PC-3 (cell line): ENCODE data around the gene RIPOR3. TPM values are rescaled to one million over a fixed set of nuclear protein-coding genes. Genes with fewer than 3 reads are reported as not detected.

Source experiments
- ATAC-seq: fragments of 200-7000 bp; cut with Tn5 transposase; 2 replicates; pipeline ENCODE4 v1.9.1; 2020; ENCODE audit warnings: mild to moderate bottlenecking, moderate library complexity
- BruUV-seq: library from RNA; stranded (reverse); fragments of 400-500 nt; replicated peaks from 2 replicates; lab custom pipeline; 2021; lab: Mats Ljungman, UMichigan
- CTCF ChIA-PET: fragments of 300-600 bp; sonication (Branson Sonifier 250); formaldehyde crosslinking; loops from one replicate; lab custom pipeline; 2022; ENCODE audit warnings: antibody characterized with exemption; lab: Charles Lee
- POLR2A ChIA-PET: fragments of 300-600 bp; sonication (Branson Sonifier 250); formaldehyde crosslinking; loops from one replicate; lab custom pipeline; 2022; ENCODE audit warnings: antibody characterized with exemption; ENCODE audit not compliant: unreplicated experiment; lab: Charles Lee
- DNase-seq: peaks from one replicate; pipeline ENCODE4 v3.0.0-alpha.2; 2015
- H2AFZ ChIP-seq: fragments of 300-600 bp; sonication (generic); 2 replicates; pipeline ENCODE4 v1.6.0; 2016; ENCODE audit warnings: antibody characterized with exemption, low read length
- H3F3A ChIP-seq: fragments of 300-600 bp; sonication (generic); one replicate; pipeline ENCODE4 v1.6.0; 2017; ENCODE audit warnings: antibody characterized with exemption, low read length, control low read depth, mild to moderate bottlenecking; ENCODE audit not compliant: unreplicated experiment
- H3K27ac ChIP-seq: fragments of 300-600 bp; sonication (generic); 2 replicates; pipeline ENCODE4 v1.5.1; 2016; ENCODE audit warnings: mild to moderate bottlenecking, low read length
- H3K27me3 ChIP-seq: fragments of 300-600 bp; sonication (generic); 2 replicates; pipeline ENCODE4 v1.6.1; 2016; ENCODE audit warnings: low read length, mixed read lengths
- H3K36me3 ChIP-seq: fragments of 300-600 bp; sonication (generic); 2 replicates; pipeline ENCODE4 v1.6.1; 2016; ENCODE audit warnings: low read depth, mixed run types, low read length, mixed read lengths
- H3K4me1 ChIP-seq: fragments of 300-600 bp; sonication (generic); 2 replicates; pipeline ENCODE4 v1.5.1; 2016; ENCODE audit warnings: low read length; ENCODE audit not compliant: insufficient read depth
- H3K4me2 ChIP-seq: fragments of 300-600 bp; sonication (generic); 2 replicates; pipeline ENCODE4 v1.6.0; 2016; ENCODE audit warnings: low read length
- H3K4me3 ChIP-seq: fragments of 300-600 bp; sonication (generic); 2 replicates; pipeline ENCODE4 v1.5.1; 2016; ENCODE audit warnings: mild to moderate bottlenecking, low read length, mixed read lengths
- H3K79me2 ChIP-seq: fragments of 300-600 bp; sonication (generic); 2 replicates; pipeline ENCODE4 v1.6.1; 2017; ENCODE audit warnings: low read length, mixed read lengths
- H3K9ac ChIP-seq: fragments of 300-600 bp; sonication (generic); 2 replicates; pipeline ENCODE4 v1.6.0; 2016; ENCODE audit warnings: mild to moderate bottlenecking, low read length
- H3K9me2 ChIP-seq: fragments of 300-600 bp; sonication (generic); replicated peaks from 2 replicates; pipeline ENCODE4 v1.6.1; 2016; ENCODE audit warnings: mixed run types, low read length, mixed read lengths
- H3K9me3 ChIP-seq: fragments of 300-600 bp; sonication (generic); 2 replicates; pipeline ENCODE4 v1.6.1; 2016; ENCODE audit warnings: low read length, mixed read lengths
- H4K20me1 ChIP-seq: fragments of 300-600 bp; sonication (generic); 2 replicates; pipeline ENCODE4 v1.6.1; 2016; ENCODE audit warnings: low read length, mixed read lengths
- EZH2 ChIP-seq: fragments of 300-600 bp; sonication (generic); IDR thresholded peaks from one replicate; pipeline ENCODE4 v1.6.1; 2017; ENCODE audit warnings: antibody characterized with exemption, mild to moderate bottlenecking, low read length; ENCODE audit not compliant: unreplicated experiment
- EZH2phosphoT487 ChIP-seq: fragments of 300-600 bp; sonication (generic); IDR thresholded peaks from 2 replicates; pipeline ENCODE4 v1.6.1; 2018; ENCODE audit warnings: mild to moderate bottlenecking, antibody characterized with exemption, low read length, borderline replicate concordance
- intact Hi-C: fragments of 100-400 bp; cut with micrococcal nuclease; formaldehyde crosslinking; loops from 2 replicates; pipeline ENCODE4 v1.9.0; 2023
- total RNA-seq: library from RNA; depleted of rRNA; stranded (reverse); fragments of >200 nt; gene quantifications from 2 replicates; pipeline ENCODE4 v1.2.3, GENCODE V29; 2014
- TF ChIP-seq, protein P1 (sequence below): fragments of 300-600 bp; sonication (generic); conservative IDR thresholded peaks from 2 replicates; pipeline ENCODE4 v1.5.1; 2017; ENCODE audit warnings: antibody characterized with exemption, low read depth, mild to moderate bottlenecking, low read length

The RIPOR3 gene
- total RNA-seq, 1 experiment from 2014 or later = 0.04 TPM

DNA sequence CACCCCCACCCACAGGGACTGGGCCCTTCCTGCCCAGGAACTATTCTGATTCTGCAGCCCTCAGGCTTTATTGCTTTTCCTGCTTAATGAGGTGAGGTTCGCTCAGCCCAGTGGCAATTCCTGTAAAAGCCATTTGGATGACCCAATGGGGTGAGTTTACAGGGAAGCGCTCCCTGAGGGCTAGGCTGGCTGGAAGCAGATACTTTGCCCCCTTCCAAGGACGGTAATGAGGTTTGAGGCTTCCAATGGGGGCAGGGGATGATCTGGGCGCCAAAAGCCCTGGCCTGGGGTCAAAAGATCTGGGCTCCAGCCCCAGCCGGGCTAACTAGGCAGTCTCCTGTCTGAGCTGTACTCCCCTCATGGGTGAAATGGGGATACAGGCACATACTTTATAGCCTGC is 41.8 kb downstream of the RIPOR3 start:
- DNase-seq = no peak
- Histone ChIP-seq H3K9me2 (no peaks in the 10 kb centered on the region), H4K20me1 (no peaks in the 10 kb centered on the region), H3F3A (peaks cover 6% of the 10 kb centered on the region), H3K27ac (no peak overlapping the region), H3K4me3 (no peak overlapping the region), H3K9me3 (no peaks in the 10 kb centered on the region), H2AFZ (no peak overlapping the region), H3K36me3 (no peaks in the 10 kb centered on the region), H3K4me1 (peaks cover 27% of the 10 kb centered on the region), H3K27me3 (no peaks in the 10 kb centered on the region), H3K4me2 (no peak overlapping the region), H3K9ac (no peak overlapping the region), H3K79me2 (no peaks in the 10 kb centered on the region)
- no peak for ATAC-seq
- intact Hi-C loops = no loop called here
- CTCF ChIA-PET = no interaction called here
- TF ChIP-seq EZH2phosphoT487 (no peak), EZH2 (no peak)
- TF ChIP-seq, protein P1, sequence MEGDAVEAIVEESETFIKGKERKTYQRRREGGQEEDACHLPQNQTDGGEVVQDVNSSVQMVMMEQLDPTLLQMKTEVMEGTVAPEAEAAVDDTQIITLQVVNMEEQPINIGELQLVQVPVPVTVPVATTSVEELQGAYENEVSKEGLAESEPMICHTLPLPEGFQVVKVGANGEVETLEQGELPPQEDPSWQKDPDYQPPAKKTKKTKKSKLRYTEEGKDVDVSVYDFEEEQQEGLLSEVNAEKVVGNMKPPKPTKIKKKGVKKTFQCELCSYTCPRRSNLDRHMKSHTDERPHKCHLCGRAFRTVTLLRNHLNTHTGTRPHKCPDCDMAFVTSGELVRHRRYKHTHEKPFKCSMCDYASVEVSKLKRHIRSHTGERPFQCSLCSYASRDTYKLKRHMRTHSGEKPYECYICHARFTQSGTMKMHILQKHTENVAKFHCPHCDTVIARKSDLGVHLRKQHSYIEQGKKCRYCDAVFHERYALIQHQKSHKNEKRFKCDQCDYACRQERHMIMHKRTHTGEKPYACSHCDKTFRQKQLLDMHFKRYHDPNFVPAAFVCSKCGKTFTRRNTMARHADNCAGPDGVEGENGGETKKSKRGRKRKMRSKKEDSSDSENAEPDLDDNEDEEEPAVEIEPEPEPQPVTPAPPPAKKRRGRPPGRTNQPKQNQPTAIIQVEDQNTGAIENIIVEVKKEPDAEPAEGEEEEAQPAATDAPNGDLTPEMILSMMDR = no peak
- POLR2A ChIA-PET = no interaction called here
- BruUV-seq = no TSS peak

DNA sequence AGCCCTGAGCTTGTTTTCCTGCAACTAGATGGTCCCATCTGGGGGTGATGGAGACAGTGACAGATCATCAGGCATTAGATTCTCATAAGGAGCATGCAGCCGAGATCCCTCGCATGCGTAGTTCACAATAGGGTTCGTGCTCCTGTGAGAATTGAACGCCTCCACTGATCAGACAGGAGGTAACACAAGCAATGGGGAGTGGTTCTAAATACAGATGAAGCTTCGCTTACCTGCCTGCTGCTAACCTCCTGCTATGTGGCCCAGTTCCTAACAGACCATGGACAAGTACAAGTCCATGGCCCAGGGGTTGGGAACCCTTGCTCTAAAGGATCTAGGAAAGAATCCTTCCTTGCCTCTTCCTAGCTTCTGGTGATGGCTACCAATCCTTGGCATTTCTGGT is 42.7 kb downstream of the RIPOR3 start:
- POLR2A ChIA-PET = no interaction called here
- Histone ChIP-seq H3K27ac (no peak overlapping the region), H3K4me1 (peaks cover 27% of the 10 kb centered on the region), H3K4me2 (no peak overlapping the region), H4K20me1 (no peaks in the 10 kb centered on the region), H3K36me3 (no peaks in the 10 kb centered on the region), H3F3A (peaks cover 6% of the 10 kb centered on the region), H3K9me3 (no peaks in the 10 kb centered on the region), H3K4me3 (no peak overlapping the region), H3K79me2 (no peaks in the 10 kb centered on the region), H3K27me3 (no peaks in the 10 kb centered on the region), H2AFZ (no peak overlapping the region), H3K9me2 (no peaks in the 10 kb centered on the region), H3K9ac (no peak overlapping the region)
- intact Hi-C loops = no loop called here
- CTCF ChIA-PET = no interaction called here
- ATAC-seq = no peak
- no peak for DNase-seq
- TF ChIP-seq EZH2phosphoT487 = no peak
- no peak for TF ChIP-seq EZH2
- TF ChIP-seq, protein P1 = no peak
- no TSS peak for BruUV-seq

DNA sequence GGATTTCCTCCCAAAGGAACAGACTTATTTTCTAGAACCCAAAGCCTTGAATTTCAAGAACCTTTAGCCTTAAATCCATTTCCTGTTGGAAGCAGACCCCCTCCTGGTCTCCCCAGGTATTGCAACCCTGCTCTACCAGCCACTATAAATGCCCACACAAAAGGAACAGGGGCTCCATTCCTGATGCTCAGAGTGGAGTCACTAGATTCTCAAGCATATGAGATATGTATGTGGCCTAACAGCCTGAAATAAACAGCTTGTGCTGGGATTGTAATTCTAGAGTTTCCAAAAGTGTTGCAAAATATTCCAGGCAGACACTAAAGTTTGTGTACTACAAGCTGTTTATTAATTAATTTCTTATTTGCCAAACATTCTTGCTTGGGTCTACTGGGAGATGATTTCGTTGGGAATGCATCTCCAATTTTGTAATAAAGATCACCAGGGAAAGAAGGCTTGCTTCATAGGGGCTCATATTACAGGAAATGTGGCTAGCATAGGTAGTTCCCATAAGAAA is 44.8 kb downstream of the RIPOR3 start:
- ATAC-seq = no peak
- ChIA-PET CTCF (no interaction called here), POLR2A (no interaction called here)
- H2AFZ ChIP-seq = no peak overlapping the region
- H3K9me3 ChIP-seq = no peaks in the 10 kb centered on the region
- no peaks in the 10 kb centered on the region for H3K36me3 ChIP-seq
- no peaks in the 10 kb centered on the region for H3K79me2 ChIP-seq
- H3K27me3 ChIP-seq = no peaks in the 10 kb centered on the region
- DNase-seq = peak; percentile 39
- no TSS peak for BruUV-seq
- H3F3A ChIP-seq = peaks cover 6% of the 10 kb centered on the region
- H3K9me2 ChIP-seq = no peaks in the 10 kb centered on the region
- no peaks in the 10 kb centered on the region for H4K20me1 ChIP-seq
- no peak overlapping the region for H3K4me3 ChIP-seq
- no peak overlapping the region for H3K9ac ChIP-seq
- H3K27ac ChIP-seq = peak overlapping the region; percentile 75
- H3K4me2 ChIP-seq = peak overlapping the region; percentile 48; the same call in 1 of the 2 replicates
- peaks cover 38% of the 10 kb centered on the region for H3K4me1 ChIP-seq
- TF ChIP-seq, protein P1 = peak; percentile 51
- TF ChIP-seq EZH2 (no peak), EZH2phosphoT487 (no peak)
- intact Hi-C loops = no loop called here
